HG02588 (cell line): ENCODE data around the gene FXYD3.
"Not testable (repeated sequence)": the region's sequence is repeated elsewhere in the genome, so short reads cannot be mapped to it uniquely, and the experiment has no call there.

Source experiments
- ATAC-seq: cut with Tn5 transposase; IDR thresholded peaks from one replicate; pipeline ENCODE4 v1.9.1; 2021; ENCODE audit warnings: mild to moderate bottlenecking, moderate library complexity; ENCODE audit not compliant: unreplicated experiment

The FXYD3 gene

GRCh38 chr19:35085947-35086346 is 29.7 kb upstream of the FXYD3 start:
- no peak for ATAC-seq

GRCh38 chr19:35086455-35086854 is 29.2 kb upstream of the FXYD3 start:
- ATAC-seq, result no peak

- no peak for ATAC-seq
Observed at GRCh38 chr19:35087393-35087792, 28.2 kb upstream of the FXYD3 start.

GRCh38 chr19:35088131-35088913 is 27.3 kb upstream of the FXYD3 start:
- ATAC-seq, result no peak

GRCh38 chr19:35089554-35089953 is 26.1 kb upstream of the FXYD3 start:
- no peak for ATAC-seq

GRCh38 chr19:35090160-35090505 is 25.5 kb upstream of the FXYD3 start:
- ATAC-seq, result no peak

GRCh38 chr19:35090506-35091214 is 25.0 kb upstream of the FXYD3 start:
- no peak for ATAC-seq

GRCh38 chr19:35093430-35093829 is 22.2 kb upstream of the FXYD3 start:
- no peak for ATAC-seq

GRCh38 chr19:35093941-35094647 is 21.5 kb upstream of the FXYD3 start:
- ATAC-seq, result no peak

GRCh38 chr19:35094656-35095055 is 21.0 kb upstream of the FXYD3 start:
- no peak for ATAC-seq

- no peak for ATAC-seq
Observed at GRCh38 chr19:35095667-35096368, 19.8 kb upstream of the FXYD3 start.

- no peak for ATAC-seq
Observed at GRCh38 chr19:35098413-35099049, 17.1 kb upstream of the FXYD3 start.

GRCh38 chr19:35099155-35099896 is 16.3 kb upstream of the FXYD3 start:
- ATAC-seq, result no peak

GRCh38 chr19:35099897-35100275 is 15.7 kb upstream of the FXYD3 start:
- no peak for ATAC-seq

- no peak for ATAC-seq
Observed at GRCh38 chr19:35100588-35101533, 14.8 kb upstream of the FXYD3 start.

- ATAC-seq, result not testable (repeated sequence)
Observed at GRCh38 chr19:35101949-35102348, 13.7 kb upstream of the FXYD3 start.

GRCh38 chr19:35103614-35104013 is 12.0 kb upstream of the FXYD3 start:
- not testable (repeated sequence) for ATAC-seq

- ATAC-seq, result no peak
Observed at GRCh38 chr19:35104361-35104760, 11.3 kb upstream of the FXYD3 start.

- no peak for ATAC-seq
Observed at GRCh38 chr19:35105047-35105410, 10.6 kb upstream of the FXYD3 start.
